Neural progenitor cell (in vitro differentiated cells): ENCODE data around the gene ARPIN. TPM values are rescaled to one million over a fixed set of nuclear protein-coding genes. Genes with fewer than 3 reads are reported as not detected.
A peak's percentile ranks its signal among the peaks of the same experiment; 100 is the strongest.

ENCODE experiments used
- DNase-seq: peaks from one replicate; pipeline ENCODE4 v3.0.0-alpha.2; 2016; ENCODE audit warnings: low spot score
- H2AFZ ChIP-seq: fragments of 200-600 bp; sonication (generic); replicated peaks from 2 replicates; pipeline ENCODE4 v1.6.1; 2016; ENCODE audit warnings: antibody characterized with exemption
- H3F3A ChIP-seq: fragments of 200-600 bp; sonication (generic); 2 replicates; pipeline ENCODE4 v1.6.1; 2016; ENCODE audit warnings: antibody characterized with exemption, low read depth
- H3K27ac ChIP-seq: fragments of 200-600 bp; sonication (generic); 2 replicates; pipeline ENCODE4 v1.5.1; 2016; ENCODE audit warnings: mild to moderate bottlenecking
- H3K27me3 ChIP-seq: fragments of 200-600 bp; sonication (generic); 2 replicates; pipeline ENCODE4 v1.6.1; 2016; ENCODE audit warnings: mild to moderate bottlenecking, moderate library complexity
- H3K36me3 ChIP-seq: fragments of 200-600 bp; sonication (generic); 2 replicates; pipeline ENCODE4 v1.5.1; 2016
- H3K4me1 ChIP-seq: fragments of 200-600 bp; sonication (generic); 2 replicates; pipeline ENCODE4 v1.6.1; 2016; ENCODE audit warnings: mixed run types
- H3K4me2 ChIP-seq: fragments of 200-600 bp; sonication (generic); 2 replicates; pipeline ENCODE4 v1.6.1; 2016
- H3K4me3 ChIP-seq: fragments of 200-600 bp; sonication (generic); 2 replicates; pipeline ENCODE4 v1.5.1; 2016
- H3K79me2 ChIP-seq: fragments of 200-600 bp; sonication (generic); 2 replicates; pipeline ENCODE4 v1.6.1; 2016; ENCODE audit warnings: low read depth
- H3K9ac ChIP-seq: fragments of 200-600 bp; sonication (generic); 2 replicates; pipeline ENCODE4 v1.6.1; 2016
- H3K9me3 ChIP-seq: fragments of 200-600 bp; sonication (generic); 2 replicates; pipeline ENCODE4 v1.5.1; 2016; ENCODE audit warnings: low read depth
- H4K20me1 ChIP-seq: fragments of 200-600 bp; sonication (generic); 2 replicates; pipeline ENCODE4 v1.6.1; 2016; ENCODE audit warnings: low read depth
- H3K27ac Mint-ChIP-seq: 3 replicates; pipeline ENCODE4 v1.8.0; 2021; ENCODE audit warnings: mixed read lengths
- H3K27me3 Mint-ChIP-seq: 2 replicates; pipeline ENCODE4 v1.8.0; 2022; ENCODE audit warnings: low read depth, mild to moderate bottlenecking, inconsistent platforms, moderate library complexity, mixed read lengths; ENCODE audit not compliant: insufficient read depth
- H3K36me3 Mint-ChIP-seq: 3 replicates; pipeline ENCODE4 v1.8.0; 2021; ENCODE audit warnings: mixed read lengths
- H3K4me1 Mint-ChIP-seq: 3 replicates; pipeline ENCODE4 v1.8.0; 2021; ENCODE audit warnings: mixed read lengths
- H3K4me3 Mint-ChIP-seq: 3 replicates; pipeline ENCODE4 v1.8.0; 2021; ENCODE audit warnings: mild to moderate bottlenecking, moderate library complexity, mixed read lengths
- H3K9me3 Mint-ChIP-seq: 3 replicates; pipeline ENCODE4 v1.8.0; 2020; ENCODE audit warnings: mixed read lengths
- EZH2 ChIP-seq: fragments of 200-600 bp; sonication (generic); IDR thresholded peaks from 2 replicates; pipeline ENCODE4 v1.6.1; 2017; ENCODE audit warnings: antibody characterized with exemption, mild to moderate bottlenecking, moderate library complexity
- EZH2phosphoT487 ChIP-seq: fragments of 200-600 bp; sonication (generic); IDR thresholded peaks from 2 replicates; pipeline ENCODE4 v1.6.1; 2017; ENCODE audit warnings: antibody characterized with exemption
- total RNA-seq: library from RNA; depleted of rRNA; stranded (reverse); fragments of >200 nt; gene quantifications from 2 replicates; pipeline ENCODE4 v1.2.3, GENCODE V29; 2015; ENCODE audit warnings: low replicate concordance
- TF ChIP-seq, protein P1 (sequence below): fragments of 200-600 bp; sonication (generic); IDR thresholded peaks from 2 replicates; pipeline ENCODE4 v1.5.1; 2017; ENCODE audit warnings: antibody characterized with exemption, mild to moderate bottlenecking

The ARPIN gene
- total RNA-seq, 1 donor from 2014 or later, result 5.9 TPM

DNA sequence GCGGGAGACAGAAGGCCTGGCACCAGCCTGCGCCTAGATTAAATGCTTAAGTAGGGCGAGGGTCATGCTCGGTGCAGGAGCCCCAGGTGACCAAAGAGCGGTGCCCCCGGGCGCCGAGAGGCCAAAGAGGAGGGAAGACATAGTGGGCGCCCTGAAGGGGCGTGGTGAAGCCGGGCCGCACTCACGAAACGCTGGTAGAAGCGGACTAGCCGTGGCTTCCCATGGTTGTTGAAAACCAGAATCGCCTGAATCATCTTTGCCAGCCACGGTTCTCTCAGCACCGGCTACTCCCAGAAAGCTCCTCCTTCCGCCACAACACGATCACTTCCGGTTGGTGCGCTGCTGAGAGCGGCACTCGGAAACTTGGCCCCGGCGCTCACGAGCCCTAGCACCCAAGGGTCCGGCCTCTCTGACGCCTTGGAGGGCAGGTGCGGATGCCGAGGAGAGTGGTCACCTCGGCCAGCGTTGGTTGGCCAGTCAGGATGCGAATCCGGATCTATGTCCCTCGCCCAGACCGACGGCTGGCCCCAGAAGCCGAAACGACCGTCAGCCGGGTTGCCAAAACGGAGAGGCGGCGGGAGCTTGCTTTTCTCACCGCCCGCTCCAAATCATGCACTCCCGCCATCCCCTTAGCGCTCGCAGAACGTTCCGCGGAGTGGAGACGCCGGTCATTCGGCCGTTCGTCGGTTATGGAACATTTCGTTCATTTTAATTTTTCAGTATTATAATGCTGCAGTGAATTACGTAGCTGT is 18.9 kb downstream of the ARPIN start, which contains the start of gene AP3S2:
AP3S2 (minus strand) TSS at position 299 of the 752 bp plus-strand sequence; CDS start at position 254, 45 bp downstream.
- H3K79me2 ChIP-seq, result peaks cover 36% of the 10 kb centered on the region
- H3K36me3 ChIP-seq, result no peaks in the 10 kb centered on the region
- H3K4me2 ChIP-seq, result peak within 1 kb of the TSS; percentile 85
- peak within 1 kb of the TSS; percentile 79 for H3K9ac ChIP-seq
- peaks cover 20% of the 10 kb centered on the region for H3F3A ChIP-seq
- H4K20me1 ChIP-seq, result peaks cover 10% of the 10 kb centered on the region
- H3K27ac ChIP-seq, result peak within 1 kb of the TSS; percentile 80
- Mint-ChIP-seq H3K36me3 (no peaks in the 10 kb centered on the region), H3K27ac (peak within 1 kb of the TSS; percentile 96), H3K9me3 (no peaks in the 10 kb centered on the region), H3K27me3 (no peaks in the 10 kb centered on the region), H3K4me3 (peak within 1 kb of the TSS; percentile 99), H3K4me1 (peaks cover 18% of the 10 kb centered on the region)
- peaks cover 5% of the 10 kb centered on the region for H3K4me1 ChIP-seq
- peak; percentile 95 for DNase-seq
- H3K9me3 ChIP-seq, result no peaks in the 10 kb centered on the region
- TF ChIP-seq EZH2 (peak; percentile 41), EZH2phosphoT487 (no peak)
- TF ChIP-seq, protein P1, sequence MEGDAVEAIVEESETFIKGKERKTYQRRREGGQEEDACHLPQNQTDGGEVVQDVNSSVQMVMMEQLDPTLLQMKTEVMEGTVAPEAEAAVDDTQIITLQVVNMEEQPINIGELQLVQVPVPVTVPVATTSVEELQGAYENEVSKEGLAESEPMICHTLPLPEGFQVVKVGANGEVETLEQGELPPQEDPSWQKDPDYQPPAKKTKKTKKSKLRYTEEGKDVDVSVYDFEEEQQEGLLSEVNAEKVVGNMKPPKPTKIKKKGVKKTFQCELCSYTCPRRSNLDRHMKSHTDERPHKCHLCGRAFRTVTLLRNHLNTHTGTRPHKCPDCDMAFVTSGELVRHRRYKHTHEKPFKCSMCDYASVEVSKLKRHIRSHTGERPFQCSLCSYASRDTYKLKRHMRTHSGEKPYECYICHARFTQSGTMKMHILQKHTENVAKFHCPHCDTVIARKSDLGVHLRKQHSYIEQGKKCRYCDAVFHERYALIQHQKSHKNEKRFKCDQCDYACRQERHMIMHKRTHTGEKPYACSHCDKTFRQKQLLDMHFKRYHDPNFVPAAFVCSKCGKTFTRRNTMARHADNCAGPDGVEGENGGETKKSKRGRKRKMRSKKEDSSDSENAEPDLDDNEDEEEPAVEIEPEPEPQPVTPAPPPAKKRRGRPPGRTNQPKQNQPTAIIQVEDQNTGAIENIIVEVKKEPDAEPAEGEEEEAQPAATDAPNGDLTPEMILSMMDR, result no peak
- H2AFZ ChIP-seq, result peak within 1 kb of the TSS; percentile 97
- peak within 1 kb of the TSS; percentile 73 for H3K4me3 ChIP-seq
- no peaks in the 10 kb centered on the region for H3K27me3 ChIP-seq

DNA sequence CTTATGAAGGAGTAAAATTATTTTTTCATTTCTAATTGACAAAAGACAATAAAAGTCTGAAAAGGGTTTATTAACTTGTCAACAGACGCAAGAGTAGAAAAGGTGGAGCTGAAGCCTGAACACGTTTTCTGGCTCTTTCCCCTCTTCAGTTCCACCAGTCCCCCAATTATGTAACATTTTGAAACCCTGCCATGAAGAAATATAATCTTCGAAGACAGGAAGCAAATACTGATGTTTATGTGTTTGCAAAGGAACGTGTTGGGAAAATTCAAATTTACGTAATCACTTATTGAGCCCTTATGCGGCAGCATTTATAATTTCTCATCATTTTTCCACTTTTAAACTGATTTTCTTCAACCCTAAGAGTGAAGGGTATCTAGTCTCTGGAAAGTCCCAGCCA is 19.7 kb downstream of the ARPIN start:
- Histone ChIP-seq H3K4me1 (peaks cover 5% of the 10 kb centered on the region), H3K9me3 (no peaks in the 10 kb centered on the region), H3K79me2 (peaks cover 36% of the 10 kb centered on the region), H3F3A (peaks cover 20% of the 10 kb centered on the region), H3K27ac (no peak overlapping the region), H4K20me1 (peaks cover 10% of the 10 kb centered on the region), H3K36me3 (no peaks in the 10 kb centered on the region), H3K27me3 (no peaks in the 10 kb centered on the region), H3K4me2 (peak overlapping the region; percentile 85), H3K9ac (peak overlapping the region; percentile 79), H2AFZ (no peak overlapping the region), H3K4me3 (peak overlapping the region; percentile 73)
- no peak overlapping the region for H3K27ac Mint-ChIP-seq
- no peaks in the 10 kb centered on the region for H3K9me3 Mint-ChIP-seq
- no peaks in the 10 kb centered on the region for H3K36me3 Mint-ChIP-seq
- no peaks in the 10 kb centered on the region for H3K27me3 Mint-ChIP-seq
- peaks cover 18% of the 10 kb centered on the region for H3K4me1 Mint-ChIP-seq
- peak overlapping the region; percentile 99 for H3K4me3 Mint-ChIP-seq
- no peak for DNase-seq
- TF ChIP-seq EZH2, result no peak
- TF ChIP-seq, protein P1, result no peak
- no peak for TF ChIP-seq EZH2phosphoT487

DNA sequence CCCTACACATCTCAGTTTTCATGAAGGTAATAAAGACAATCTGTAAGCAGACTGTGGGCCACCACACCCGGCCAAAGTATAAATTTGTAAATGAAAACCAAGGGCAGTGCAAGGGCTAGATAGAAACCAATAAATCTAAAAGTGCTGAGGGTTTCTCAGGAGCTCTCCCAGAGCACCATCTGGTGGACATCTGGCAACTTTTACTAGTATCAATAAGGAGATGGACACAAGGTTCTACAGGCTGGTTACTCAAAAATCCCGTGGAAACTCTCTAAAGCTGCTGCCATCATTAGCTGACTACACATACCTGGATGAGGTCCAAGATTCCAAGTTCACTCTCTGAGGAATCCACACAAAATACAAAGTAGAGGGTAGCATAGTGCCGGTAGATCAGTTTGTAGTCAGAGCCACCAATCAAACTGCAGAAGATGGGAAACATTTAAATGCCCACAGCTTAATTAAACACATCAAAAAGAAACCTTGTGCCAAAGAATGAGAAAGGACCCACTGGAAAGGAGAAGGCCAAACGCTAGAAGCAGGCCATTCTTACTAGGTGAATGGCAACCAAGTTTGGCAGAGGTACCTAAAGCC is 24.4 kb downstream of the ARPIN start:
- no peak overlapping the region for H3K4me2 ChIP-seq
- Mint-ChIP-seq H3K9me3 (no peaks in the 10 kb centered on the region), H3K36me3 (peaks cover 7% of the 10 kb centered on the region), H3K27me3 (no peaks in the 10 kb centered on the region), H3K4me1 (peaks cover 12% of the 10 kb centered on the region), H3K27ac (no peak overlapping the region), H3K4me3 (no peak overlapping the region)
- no peak overlapping the region for H3K27ac ChIP-seq
- peaks cover 5% of the 10 kb centered on the region for H3K4me1 ChIP-seq
- no peak overlapping the region for H3K4me3 ChIP-seq
- H3K9me3 ChIP-seq, result no peaks in the 10 kb centered on the region
- H3K79me2 ChIP-seq, result peaks cover 32% of the 10 kb centered on the region
- DNase-seq, result peak; percentile 37
- no peak overlapping the region for H2AFZ ChIP-seq
- no peak for TF ChIP-seq EZH2phosphoT487
- TF ChIP-seq, protein P1, result peak; percentile 55
- no peak for TF ChIP-seq EZH2
- no peak overlapping the region for H3K9ac ChIP-seq
- H3F3A ChIP-seq, result peaks cover 7% of the 10 kb centered on the region
- H4K20me1 ChIP-seq, result peaks cover 16% of the 10 kb centered on the region
- no peaks in the 10 kb centered on the region for H3K27me3 ChIP-seq
- H3K36me3 ChIP-seq, result peaks cover 6% of the 10 kb centered on the region
